Panc1 (cell line): ENCODE data around the gene PON2.

Experiments used
- POLR2AphosphoS5 ChIP-seq: IDR thresholded peaks from 2 replicates; pipeline ENCODE4 v1.6.1; 2012; ENCODE audit warnings: mild to moderate bottlenecking, low read depth, low read length, moderate library complexity
- SIN3A ChIP-seq: IDR thresholded peaks from 2 replicates; pipeline ENCODE4 v1.6.1; 2012; ENCODE audit warnings: low read depth, mild to moderate bottlenecking, low read length, moderate library complexity, borderline replicate concordance; ENCODE audit not compliant: insufficient read depth
- TCF7L2 ChIP-seq: IDR thresholded peaks from 2 replicates; pipeline ENCODE4 v1.6.1; 2011; ENCODE audit warnings: mild to moderate bottlenecking, low read depth, low read length, inconsistent platforms
- TF ChIP-seq, protein P1 (sequence below), 2 experiments: IDR thresholded peaks; 2 replicates each; pipeline ENCODE4 v1.6.1; 2011 to 2012; ENCODE audit warnings: low read depth in 2 of 2, control low read depth in 1 of 2, low read length in 1 of 2, mild to moderate bottlenecking in 1 of 2, moderate library complexity in 1 of 2; ENCODE audit not compliant: insufficient read depth in 1 of 2
- TF ChIP-seq, protein P2 (sequence below): fragments of 450-650 bp; IDR thresholded peaks from 2 replicates; pipeline ENCODE4 v1.5.1; 2017; ENCODE audit warnings: mild to moderate bottlenecking

DNA sequence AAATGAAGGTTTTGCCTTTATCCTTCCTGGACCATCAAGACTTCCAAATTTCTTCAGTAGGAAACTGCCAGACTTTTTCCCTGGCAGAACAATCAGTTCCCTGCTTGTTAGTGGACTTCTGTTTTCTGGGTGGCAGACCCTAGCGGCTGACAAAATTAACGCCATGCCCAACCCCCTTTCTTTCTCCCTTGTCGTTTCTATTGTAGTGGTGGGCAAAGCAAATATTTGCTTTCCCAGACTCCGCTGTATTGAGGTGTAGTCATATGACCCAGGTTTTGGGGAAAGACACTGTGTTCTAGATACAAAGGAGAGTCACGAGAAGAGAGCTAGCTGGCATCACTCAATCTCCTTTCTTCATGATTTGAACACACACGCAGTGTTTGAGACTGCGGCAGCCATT is 7.7 kb downstream of the PON2 start:
- TF ChIP-seq, protein P1, sequence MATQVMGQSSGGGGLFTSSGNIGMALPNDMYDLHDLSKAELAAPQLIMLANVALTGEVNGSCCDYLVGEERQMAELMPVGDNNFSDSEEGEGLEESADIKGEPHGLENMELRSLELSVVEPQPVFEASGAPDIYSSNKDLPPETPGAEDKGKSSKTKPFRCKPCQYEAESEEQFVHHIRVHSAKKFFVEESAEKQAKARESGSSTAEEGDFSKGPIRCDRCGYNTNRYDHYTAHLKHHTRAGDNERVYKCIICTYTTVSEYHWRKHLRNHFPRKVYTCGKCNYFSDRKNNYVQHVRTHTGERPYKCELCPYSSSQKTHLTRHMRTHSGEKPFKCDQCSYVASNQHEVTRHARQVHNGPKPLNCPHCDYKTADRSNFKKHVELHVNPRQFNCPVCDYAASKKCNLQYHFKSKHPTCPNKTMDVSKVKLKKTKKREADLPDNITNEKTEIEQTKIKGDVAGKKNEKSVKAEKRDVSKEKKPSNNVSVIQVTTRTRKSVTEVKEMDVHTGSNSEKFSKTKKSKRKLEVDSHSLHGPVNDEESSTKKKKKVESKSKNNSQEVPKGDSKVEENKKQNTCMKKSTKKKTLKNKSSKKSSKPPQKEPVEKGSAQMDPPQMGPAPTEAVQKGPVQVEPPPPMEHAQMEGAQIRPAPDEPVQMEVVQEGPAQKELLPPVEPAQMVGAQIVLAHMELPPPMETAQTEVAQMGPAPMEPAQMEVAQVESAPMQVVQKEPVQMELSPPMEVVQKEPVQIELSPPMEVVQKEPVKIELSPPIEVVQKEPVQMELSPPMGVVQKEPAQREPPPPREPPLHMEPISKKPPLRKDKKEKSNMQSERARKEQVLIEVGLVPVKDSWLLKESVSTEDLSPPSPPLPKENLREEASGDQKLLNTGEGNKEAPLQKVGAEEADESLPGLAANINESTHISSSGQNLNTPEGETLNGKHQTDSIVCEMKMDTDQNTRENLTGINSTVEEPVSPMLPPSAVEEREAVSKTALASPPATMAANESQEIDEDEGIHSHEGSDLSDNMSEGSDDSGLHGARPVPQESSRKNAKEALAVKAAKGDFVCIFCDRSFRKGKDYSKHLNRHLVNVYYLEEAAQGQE (IDR thresholded peaks at IDR 0.05; ENCODE audit: insufficient read depth in 1 of 2, low read depth in 2 of 2, low read length in 1 of 2): no peak
- TF ChIP-seq, protein P2, sequence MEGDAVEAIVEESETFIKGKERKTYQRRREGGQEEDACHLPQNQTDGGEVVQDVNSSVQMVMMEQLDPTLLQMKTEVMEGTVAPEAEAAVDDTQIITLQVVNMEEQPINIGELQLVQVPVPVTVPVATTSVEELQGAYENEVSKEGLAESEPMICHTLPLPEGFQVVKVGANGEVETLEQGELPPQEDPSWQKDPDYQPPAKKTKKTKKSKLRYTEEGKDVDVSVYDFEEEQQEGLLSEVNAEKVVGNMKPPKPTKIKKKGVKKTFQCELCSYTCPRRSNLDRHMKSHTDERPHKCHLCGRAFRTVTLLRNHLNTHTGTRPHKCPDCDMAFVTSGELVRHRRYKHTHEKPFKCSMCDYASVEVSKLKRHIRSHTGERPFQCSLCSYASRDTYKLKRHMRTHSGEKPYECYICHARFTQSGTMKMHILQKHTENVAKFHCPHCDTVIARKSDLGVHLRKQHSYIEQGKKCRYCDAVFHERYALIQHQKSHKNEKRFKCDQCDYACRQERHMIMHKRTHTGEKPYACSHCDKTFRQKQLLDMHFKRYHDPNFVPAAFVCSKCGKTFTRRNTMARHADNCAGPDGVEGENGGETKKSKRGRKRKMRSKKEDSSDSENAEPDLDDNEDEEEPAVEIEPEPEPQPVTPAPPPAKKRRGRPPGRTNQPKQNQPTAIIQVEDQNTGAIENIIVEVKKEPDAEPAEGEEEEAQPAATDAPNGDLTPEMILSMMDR: no peak
- TF ChIP-seq SIN3A (no peak), POLR2AphosphoS5 (no peak), TCF7L2 (no peak)
